Right lobe of liver (tissue), 4 donors: ENCODE measurements around the gene POMT2.

ENCODE experiments used
- POLR2A ChIP-seq: fragments of 450-650 bp; IDR thresholded peaks from one replicate; pipeline ENCODE4 v1.6.1; 2017; ENCODE audit warnings: antibody characterized with exemption, mild to moderate bottlenecking
- TF ChIP-seq, protein P1 (sequence below), 4 donors: fragments of 200-600 bp in 3 of 4; fragments of 450-650 bp in 1 of 4; IDR thresholded peaks; one replicate each; pipeline versions ENCODE4 v1.5.1 to v1.8.0; 2016 to 2022; ENCODE audit warnings: antibody characterized with exemption in 4 of 4, mild to moderate bottlenecking in 2 of 4
- donor health status: DM: no; HTN: no; CAD: no.
- donor health status: DM: no; HTN: no; CAD: no.
- donor health status: DM: no; HTN: yes; CAD: no.

GRCh38 chr14:77319422-77319821 lies 1.3 kb downstream of the POMT2 start:
- TF ChIP-seq, protein P1, sequence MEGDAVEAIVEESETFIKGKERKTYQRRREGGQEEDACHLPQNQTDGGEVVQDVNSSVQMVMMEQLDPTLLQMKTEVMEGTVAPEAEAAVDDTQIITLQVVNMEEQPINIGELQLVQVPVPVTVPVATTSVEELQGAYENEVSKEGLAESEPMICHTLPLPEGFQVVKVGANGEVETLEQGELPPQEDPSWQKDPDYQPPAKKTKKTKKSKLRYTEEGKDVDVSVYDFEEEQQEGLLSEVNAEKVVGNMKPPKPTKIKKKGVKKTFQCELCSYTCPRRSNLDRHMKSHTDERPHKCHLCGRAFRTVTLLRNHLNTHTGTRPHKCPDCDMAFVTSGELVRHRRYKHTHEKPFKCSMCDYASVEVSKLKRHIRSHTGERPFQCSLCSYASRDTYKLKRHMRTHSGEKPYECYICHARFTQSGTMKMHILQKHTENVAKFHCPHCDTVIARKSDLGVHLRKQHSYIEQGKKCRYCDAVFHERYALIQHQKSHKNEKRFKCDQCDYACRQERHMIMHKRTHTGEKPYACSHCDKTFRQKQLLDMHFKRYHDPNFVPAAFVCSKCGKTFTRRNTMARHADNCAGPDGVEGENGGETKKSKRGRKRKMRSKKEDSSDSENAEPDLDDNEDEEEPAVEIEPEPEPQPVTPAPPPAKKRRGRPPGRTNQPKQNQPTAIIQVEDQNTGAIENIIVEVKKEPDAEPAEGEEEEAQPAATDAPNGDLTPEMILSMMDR (IDR thresholded peaks at IDR 0.05), result no peak
- no peak for TF ChIP-seq POLR2A
